Tibial artery (tissue), 4 donors: ENCODE measurements around the gene MADD.

Experiments
- DNase-seq, 2 donors: peaks; one replicate each; pipeline ENCODE4 v3.0.0-alpha.2; 2019
- H3K27ac ChIP-seq, 2 donors: fragments of 200-600 bp; sonication (generic) in 1 of 2; 1 replicate in 1 of 2; 2 replicates in 1 of 2; pipeline ENCODE4 v1.5.1; 2018 to 2019; ENCODE audit warnings: mild to moderate bottlenecking in 1 of 2
- H3K27me3 ChIP-seq, 2 donors: fragments of 200-600 bp; sonication (generic) in 1 of 2; one replicate each; pipeline versions ENCODE4 v1.5.1 to v1.6.0; 2016 to 2019
- H3K36me3 ChIP-seq, 3 donors: fragments of 200-600 bp; sonication (generic) in 2 of 3; one replicate each; pipeline ENCODE4 v1.5.1; 2016 to 2019; ENCODE audit warnings: mild to moderate bottlenecking in 2 of 3
- H3K4me1 ChIP-seq, 4 donors: fragments of 200-600 bp; sonication (generic) in 2 of 4; 1 replicate in 3 of 4; 2 replicates in 1 of 4; pipeline ENCODE4 v1.5.1; 2016 to 2019
- H3K4me3 ChIP-seq, 2 donors: fragments of 200-600 bp; sonication (generic) in 1 of 2; 1 replicate in 1 of 2; 2 replicates in 1 of 2; pipeline ENCODE4 v1.5.1; 2018 to 2019; ENCODE audit warnings: mild to moderate bottlenecking in 2 of 2
- H3K9me3 ChIP-seq, 3 donors: fragments of 200-600 bp; sonication (generic) in 1 of 3; one replicate each; pipeline ENCODE4 v1.5.1; 2016 to 2019
- intact Hi-C: fragments of 100-400 bp; cut with DNase I; formaldehyde crosslinking; loops from one replicate; pipeline ENCODE4 v1.15.0; 2023; ENCODE audit warnings: low total_unique reads
- TF ChIP-seq, protein P1 (sequence below), 2 experiments: fragments of 200-600 bp in 1 of 2; fragments of 450-650 bp in 1 of 2; IDR thresholded peaks; one replicate each; pipeline ENCODE4 v1.5.1; 2017 to 2019; ENCODE audit warnings: antibody characterized with exemption in 2 of 2, mild to moderate bottlenecking in 1 of 2, moderate library complexity in 1 of 2

MADD gene

DNA sequence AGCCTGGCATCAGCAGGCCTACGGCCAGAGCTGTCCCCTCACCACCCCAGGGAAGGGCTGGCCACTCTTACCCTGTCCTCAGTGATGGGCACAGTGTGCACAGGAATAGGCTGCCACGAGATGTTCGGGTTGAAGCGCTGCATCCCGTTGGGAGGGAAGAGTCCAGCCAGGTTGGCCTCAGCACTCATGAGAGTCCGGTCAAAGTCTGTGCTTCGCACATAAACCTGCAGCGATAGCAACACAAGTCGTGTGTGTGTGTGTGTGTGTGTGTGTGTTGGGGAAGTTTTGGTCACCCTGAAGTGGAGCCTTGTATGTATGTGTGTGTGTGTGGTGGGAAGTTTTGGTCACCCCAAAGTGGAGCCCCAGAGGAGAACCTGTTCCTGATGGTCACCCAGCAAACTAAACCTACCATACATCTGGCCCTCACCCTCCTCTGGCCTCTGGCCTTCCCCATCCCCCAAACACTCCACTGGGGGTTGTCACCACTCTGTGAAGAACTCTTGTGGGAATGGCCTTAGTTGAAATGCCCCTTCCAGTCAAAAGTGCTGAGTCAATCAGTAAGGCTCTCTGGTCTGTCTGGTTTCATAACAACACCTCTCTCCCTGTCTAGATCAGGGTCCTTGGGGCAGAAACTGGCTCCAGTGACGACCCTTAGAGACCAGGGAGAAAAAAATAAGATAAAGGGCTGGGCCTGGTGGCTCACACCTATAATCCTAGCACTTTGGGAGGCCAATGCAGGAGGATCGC, 24.1 kb upstream of the MADD start:
- Histone ChIP-seq H3K9me3 (no peaks in the 10 kb centered on the region), H3K27me3 (no peaks in the 10 kb centered on the region), H3K27ac (no peak overlapping the region), H3K36me3 (peaks cover 44 to 53% (median 48%) of the 10 kb centered on the region in 3 donors), H3K4me1 (peaks cover 0 to 29% (median 18%) of the 10 kb centered on the region in 4 donors), H3K4me3 (no peak overlapping the region)
- DNase-seq, result no peak
- intact Hi-C loops, result no loop called here
- TF ChIP-seq, protein P1, sequence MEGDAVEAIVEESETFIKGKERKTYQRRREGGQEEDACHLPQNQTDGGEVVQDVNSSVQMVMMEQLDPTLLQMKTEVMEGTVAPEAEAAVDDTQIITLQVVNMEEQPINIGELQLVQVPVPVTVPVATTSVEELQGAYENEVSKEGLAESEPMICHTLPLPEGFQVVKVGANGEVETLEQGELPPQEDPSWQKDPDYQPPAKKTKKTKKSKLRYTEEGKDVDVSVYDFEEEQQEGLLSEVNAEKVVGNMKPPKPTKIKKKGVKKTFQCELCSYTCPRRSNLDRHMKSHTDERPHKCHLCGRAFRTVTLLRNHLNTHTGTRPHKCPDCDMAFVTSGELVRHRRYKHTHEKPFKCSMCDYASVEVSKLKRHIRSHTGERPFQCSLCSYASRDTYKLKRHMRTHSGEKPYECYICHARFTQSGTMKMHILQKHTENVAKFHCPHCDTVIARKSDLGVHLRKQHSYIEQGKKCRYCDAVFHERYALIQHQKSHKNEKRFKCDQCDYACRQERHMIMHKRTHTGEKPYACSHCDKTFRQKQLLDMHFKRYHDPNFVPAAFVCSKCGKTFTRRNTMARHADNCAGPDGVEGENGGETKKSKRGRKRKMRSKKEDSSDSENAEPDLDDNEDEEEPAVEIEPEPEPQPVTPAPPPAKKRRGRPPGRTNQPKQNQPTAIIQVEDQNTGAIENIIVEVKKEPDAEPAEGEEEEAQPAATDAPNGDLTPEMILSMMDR (IDR thresholded peaks at IDR 0.05), result no peak

DNA sequence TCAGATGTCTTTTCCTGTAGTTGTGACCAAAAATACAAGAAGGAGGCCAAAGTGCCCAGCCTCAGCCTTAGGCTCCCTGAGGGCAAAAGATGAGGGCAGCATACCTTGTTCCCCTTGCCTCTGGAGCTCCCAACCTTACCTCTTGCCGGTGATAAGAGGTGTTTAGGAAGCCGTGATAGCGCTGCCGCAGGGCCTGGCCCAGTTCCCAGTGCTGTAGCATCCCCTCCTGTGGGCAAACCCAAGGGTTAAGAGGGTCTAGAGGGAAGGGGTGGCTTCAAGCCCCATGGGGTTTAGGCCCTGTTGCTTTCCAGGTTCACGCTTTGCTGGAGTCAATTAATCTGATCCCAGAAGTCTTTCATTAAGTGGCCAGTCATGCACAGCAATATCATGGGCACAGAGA, 22.4 kb upstream of the MADD start:
- Histone ChIP-seq H3K27ac (no peak overlapping the region), H3K4me1 (peaks cover 0 to 29% (median 18%) of the 10 kb centered on the region in 4 donors), H3K4me3 (peak overlapping the region in 1 of 2 donors; percentile 87), H3K27me3 (no peaks in the 10 kb centered on the region), H3K9me3 (no peaks in the 10 kb centered on the region), H3K36me3 (peaks cover 31 to 36% (median 36%) of the 10 kb centered on the region in 3 donors)
- intact Hi-C loops, result no loop called here
- TF ChIP-seq, protein P1 (IDR thresholded peaks at IDR 0.05), result no peak
- DNase-seq, result no peak

DNA sequence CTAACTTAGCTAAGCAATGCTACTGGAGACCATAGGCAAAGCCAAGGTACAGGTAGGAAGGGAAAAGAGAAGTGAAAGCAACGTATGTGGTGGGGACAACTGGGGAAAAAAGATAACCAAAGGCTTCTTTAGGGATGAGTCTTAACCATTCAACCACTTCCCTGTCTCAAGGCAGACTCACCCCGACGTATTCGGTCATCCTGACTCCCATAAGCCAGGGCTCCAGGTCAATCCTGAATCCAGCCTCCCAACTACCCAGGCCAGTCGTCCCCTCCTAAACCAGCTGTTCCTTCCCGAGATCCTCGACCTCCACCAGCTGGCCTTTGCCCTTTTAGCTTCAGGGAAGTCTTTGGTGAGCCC, 21.6 kb upstream of the MADD start:
- Histone ChIP-seq H3K4me3 (peak overlapping the region; percentile 69 to 87), H3K9me3 (no peaks in the 10 kb centered on the region), H3K36me3 (peaks cover 23 to 28% (median 28%) of the 10 kb centered on the region in 3 donors), H3K27me3 (no peaks in the 10 kb centered on the region), H3K4me1 (peaks cover 0 to 30% (median 18%) of the 10 kb centered on the region in 4 donors), H3K27ac (peak overlapping the region; percentile 83 to 88)
- no peak for DNase-seq
- TF ChIP-seq, protein P1 (IDR thresholded peaks at IDR 0.05), result no peak
- intact Hi-C loops, result no loop called here

DNA sequence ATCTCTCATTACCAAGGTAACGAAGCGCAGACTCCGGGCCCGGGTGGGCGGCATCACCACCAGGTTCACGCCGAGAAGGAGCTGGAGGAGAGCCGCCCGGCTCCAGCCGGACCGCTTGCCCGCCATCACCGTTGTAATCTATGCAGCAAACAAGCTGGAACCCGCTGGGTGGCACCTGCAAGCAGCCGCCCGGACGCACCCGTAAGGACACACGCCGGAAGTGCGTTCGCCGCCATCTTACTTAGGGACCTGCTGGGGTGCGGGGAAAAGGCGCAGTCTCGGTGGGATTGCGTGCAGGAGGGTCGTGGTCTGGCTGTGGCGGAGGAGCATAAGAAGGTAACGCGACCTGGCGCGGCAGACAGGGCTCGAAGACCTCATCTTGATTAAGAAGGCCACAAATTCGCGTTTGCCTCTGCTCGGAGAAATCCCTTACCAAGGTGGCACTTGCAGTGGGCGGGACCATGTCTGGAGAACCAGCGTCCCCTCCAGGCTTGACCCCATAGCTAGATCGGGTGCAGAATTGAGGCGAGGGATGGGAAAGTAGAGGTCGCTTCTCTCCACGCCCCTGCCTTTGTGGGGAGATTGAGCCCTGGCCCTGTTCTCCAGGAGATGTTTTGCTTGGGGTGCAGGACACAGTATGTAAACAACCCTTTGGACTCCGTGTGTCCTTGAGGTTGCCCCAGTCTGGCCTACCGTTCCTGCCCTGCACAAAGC, 21.1 kb upstream of the MADD start, which contains the start of gene ACP2:
TSS of gene ACP2 (minus strand) at position 151 of the 714 bp plus-strand sequence. CDS start at position 126, 25 bp downstream.
- Histone ChIP-seq H3K27me3 (no peaks in the 10 kb centered on the region), H3K4me3 (peak within 1 kb of the TSS; percentile 69 to 87), H3K36me3 (peaks cover 17 to 23% (median 22%) of the 10 kb centered on the region in 3 donors), H3K27ac (peak within 1 kb of the TSS; percentile 83 to 88), H3K4me1 (peaks cover 0 to 35% (median 18%) of the 10 kb centered on the region in 4 donors), H3K9me3 (no peaks in the 10 kb centered on the region)
- peak; percentile 91 to 93 for DNase-seq
- TF ChIP-seq, protein P1 (IDR thresholded peaks at IDR 0.05), result peak in 1 of 2 experiments; percentile 26
- intact Hi-C loops, result no loop called here

DNA sequence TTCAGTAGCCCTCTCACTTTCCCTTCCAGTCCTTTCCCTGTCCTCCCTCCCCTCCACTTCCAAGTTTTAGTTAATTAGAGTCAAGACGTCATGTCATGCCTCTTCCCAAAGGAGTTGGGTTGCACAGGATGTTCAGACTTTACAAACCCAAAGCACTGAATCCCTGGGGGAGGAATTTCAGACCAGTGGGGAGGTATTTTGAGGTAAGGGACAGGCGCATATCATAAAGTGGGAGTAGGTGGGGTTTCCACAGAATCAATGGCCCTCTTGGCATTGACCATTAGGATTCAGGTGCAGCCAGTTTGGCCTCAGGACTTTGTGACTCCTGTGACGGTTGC, 20.6 kb upstream of the MADD start:
- peaks cover 0 to 40% (median 23%) of the 10 kb centered on the region in 4 donors for H3K4me1 ChIP-seq
- TF ChIP-seq, protein P1 (IDR thresholded peaks at IDR 0.05), result no peak
- H3K27ac ChIP-seq, result peak overlapping the region; percentile 83 to 88
- H3K36me3 ChIP-seq, result peaks cover 13 to 18% (median 17%) of the 10 kb centered on the region in 3 donors
- H3K9me3 ChIP-seq, result no peaks in the 10 kb centered on the region
- no peak for DNase-seq
- H3K4me3 ChIP-seq, result peak overlapping the region; percentile 69 to 87
- no peaks in the 10 kb centered on the region for H3K27me3 ChIP-seq
- intact Hi-C loops, result no loop called here
